Activated naive CD8-positive, alpha-beta T cell treated with anti-CD3 and anti-CD28 coated beads, Interleukin-2, amount 10 ng/mL, durations not matched to agents 7 days and 5 days (primary cell): ENCODE measurements around the gene DPP3. TPM values are rescaled to one million over a fixed set of nuclear protein-coding genes. Genes with fewer than 3 reads are reported as not detected.

Source experiments
- ATAC-seq: fragments of 150-1000 bp; cut with Tn5 transposase; one replicate; pipeline ENCODE4 v1.10.0; 2021; ENCODE audit warnings: low read depth, moderate library complexity
- POLR2A ChIA-PET: fragments of 350-600 bp; sonication (Branson Sonifier 250); formaldehyde crosslinking; loops from one replicate; lab custom pipeline; 2021; ENCODE audit warnings: antibody characterized with exemption; lab: Charles Lee
- DNase-seq: peaks from one replicate; pipeline ENCODE4 v3.0.0; 2021
- H3K27ac Mint-ChIP-seq: one replicate; pipeline ENCODE4 v1.8.0; 2022; ENCODE audit warnings: mild to moderate bottlenecking, mixed read lengths
- H3K27me3 Mint-ChIP-seq: one replicate; pipeline ENCODE4 v1.8.0; 2022; ENCODE audit warnings: mild to moderate bottlenecking, moderate library complexity, mixed read lengths
- H3K36me3 Mint-ChIP-seq: one replicate; pipeline ENCODE4 v1.8.0; 2021; ENCODE audit warnings: mild to moderate bottlenecking, mixed read lengths
- H3K4me1 Mint-ChIP-seq: one replicate; pipeline ENCODE4 v1.8.0; 2021; ENCODE audit warnings: mixed read lengths
- H3K4me3 Mint-ChIP-seq: one replicate; pipeline ENCODE4 v1.8.0; 2022; ENCODE audit warnings: mild to moderate bottlenecking, moderate library complexity, mixed read lengths
- H3K9me3 Mint-ChIP-seq: one replicate; pipeline ENCODE4 v1.8.0; 2021; ENCODE audit warnings: mixed read lengths
- total RNA-seq, 2 experiments: library from RNA; stranded (reverse); gene quantifications; one replicate each; pipeline ENCODE4 v1.2.3, GENCODE V29; 2021

DPP3 gene
- total RNA-seq, 2 experiments from 2014 or later, result 44.9 to 45.7 TPM

DNA sequence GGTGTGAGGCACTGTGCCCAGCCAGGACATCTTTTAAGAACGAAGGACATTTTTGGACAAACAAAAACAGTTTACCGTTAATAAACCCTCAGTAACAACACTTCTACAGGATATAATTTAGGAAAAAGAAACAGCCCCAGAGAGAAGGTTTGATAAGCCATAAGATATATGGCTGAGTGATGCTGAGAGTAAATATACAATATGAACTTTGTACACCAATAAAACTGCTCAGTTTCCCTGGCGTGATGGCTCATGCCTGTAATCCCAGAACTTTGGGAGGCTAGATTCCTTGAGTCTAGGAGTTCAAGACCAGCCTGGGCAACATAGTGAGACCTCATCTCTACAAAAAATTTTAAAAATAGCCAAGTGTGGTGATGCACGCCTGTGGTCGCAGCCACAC, 18.3 kb downstream of the DPP3 start:
- H3K27ac Mint-ChIP-seq, result no peak overlapping the region
- H3K36me3 Mint-ChIP-seq, result peaks cover 8% of the 10 kb centered on the region
- POLR2A ChIA-PET, result no interaction called here
- no peaks in the 10 kb centered on the region for H3K4me1 Mint-ChIP-seq
- H3K4me3 Mint-ChIP-seq, result no peak overlapping the region
- ATAC-seq (no peak), DNase-seq (no peak)
- no peaks in the 10 kb centered on the region for H3K27me3 Mint-ChIP-seq
- H3K9me3 Mint-ChIP-seq, result no peaks in the 10 kb centered on the region

GRCh38 chr11:66505276-66505816, 25.1 kb downstream of the DPP3 start:
- Mint-ChIP-seq H3K4me3 (no peak overlapping the region), H3K36me3 (peaks cover 8% of the 10 kb centered on the region), H3K9me3 (no peaks in the 10 kb centered on the region), H3K4me1 (peaks cover 5% of the 10 kb centered on the region), H3K27ac (no peak overlapping the region), H3K27me3 (no peaks in the 10 kb centered on the region)
- DNase-seq, result no peak
- POLR2A ChIA-PET, result no interaction called here
- no peak for ATAC-seq

GRCh38 chr11:66509131-66509561, 28.9 kb downstream of the DPP3 start:
- H3K27ac Mint-ChIP-seq, result no peak overlapping the region
- POLR2A ChIA-PET, result no interaction called here
- H3K36me3 Mint-ChIP-seq, result peaks cover 6% of the 10 kb centered on the region
- peaks cover 14% of the 10 kb centered on the region for H3K4me1 Mint-ChIP-seq
- no peak overlapping the region for H3K4me3 Mint-ChIP-seq
- ATAC-seq (no peak), DNase-seq (no peak)
- H3K9me3 Mint-ChIP-seq, result no peaks in the 10 kb centered on the region
- H3K27me3 Mint-ChIP-seq, result no peaks in the 10 kb centered on the region

- peaks cover 6% of the 10 kb centered on the region for H3K36me3 Mint-ChIP-seq
- no peaks in the 10 kb centered on the region for H3K9me3 Mint-ChIP-seq
- ATAC-seq, result peak; percentile 93
- peak; percentile 86 for DNase-seq
- POLR2A ChIA-PET, result interaction anchor here (0.7 to 1.7 kb wide), 3 partner anchors 19 to 167 kb away, joined by 3 to 6 read pairs (median 4); partner anchors contain the start of genes RBM14 and RBM4B
- H3K27me3 Mint-ChIP-seq, result no peaks in the 10 kb centered on the region
- peak within 1 kb of the TSS; percentile 90 for H3K4me3 Mint-ChIP-seq
- H3K4me1 Mint-ChIP-seq, result peaks cover 14% of the 10 kb centered on the region
- H3K27ac Mint-ChIP-seq, result peak within 1 kb of the TSS; percentile 42
Observed at GRCh38 chr11:66510271-66510989, 30.2 kb downstream of the DPP3 start, which contains the start of gene BBS1. Gene BBS1, plus strand, starts transcription at chr11:66510635. Its CDS starts 25 bp downstream, at chr11:66510660.

GRCh38 chr11:66510990-66511339, 30.7 kb downstream of the DPP3 start:
- H3K9me3 Mint-ChIP-seq, result no peaks in the 10 kb centered on the region
- H3K27ac Mint-ChIP-seq, result no peak overlapping the region
- peaks cover 14% of the 10 kb centered on the region for H3K4me1 Mint-ChIP-seq
- peak overlapping the region; percentile 90 for H3K4me3 Mint-ChIP-seq
- no peaks in the 10 kb centered on the region for H3K27me3 Mint-ChIP-seq
- POLR2A ChIA-PET, result interaction anchor here (1.7 kb wide), 1 partner anchor 167 kb away, joined by 6 read pairs; the partner anchor contains the start of gene RBM4B
- DNase-seq (no peak), ATAC-seq (no peak)
- H3K36me3 Mint-ChIP-seq, result peaks cover 6% of the 10 kb centered on the region

DNA sequence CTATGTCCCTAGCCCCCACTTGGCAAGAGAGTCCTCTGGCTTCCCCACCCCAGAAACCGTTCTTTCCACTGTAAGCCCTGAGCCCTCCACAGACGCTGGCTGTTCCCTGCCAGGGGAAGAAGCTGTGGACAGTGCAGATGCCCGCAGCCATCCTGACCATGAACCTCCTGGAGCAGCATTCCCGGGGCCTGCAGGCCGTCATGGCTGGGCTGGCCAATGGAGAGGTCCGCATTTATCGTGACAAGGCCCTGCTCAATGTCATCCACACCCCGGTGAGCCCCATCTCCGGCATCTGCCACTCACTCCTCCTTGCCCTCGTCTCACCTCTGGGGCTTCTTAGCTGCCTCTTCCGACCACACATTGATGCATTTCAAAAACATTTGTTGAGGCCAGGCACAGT, 43.4 kb downstream of the DPP3 start:
- no peak for ATAC-seq
- no peak overlapping the region for H3K4me3 Mint-ChIP-seq
- no peak for DNase-seq
- H3K4me1 Mint-ChIP-seq, result no peaks in the 10 kb centered on the region
- H3K27me3 Mint-ChIP-seq, result no peaks in the 10 kb centered on the region
- H3K9me3 Mint-ChIP-seq, result no peaks in the 10 kb centered on the region
- POLR2A ChIA-PET, result no interaction called here
- no peak overlapping the region for H3K27ac Mint-ChIP-seq
- H3K36me3 Mint-ChIP-seq, result peaks cover 16% of the 10 kb centered on the region

DNA sequence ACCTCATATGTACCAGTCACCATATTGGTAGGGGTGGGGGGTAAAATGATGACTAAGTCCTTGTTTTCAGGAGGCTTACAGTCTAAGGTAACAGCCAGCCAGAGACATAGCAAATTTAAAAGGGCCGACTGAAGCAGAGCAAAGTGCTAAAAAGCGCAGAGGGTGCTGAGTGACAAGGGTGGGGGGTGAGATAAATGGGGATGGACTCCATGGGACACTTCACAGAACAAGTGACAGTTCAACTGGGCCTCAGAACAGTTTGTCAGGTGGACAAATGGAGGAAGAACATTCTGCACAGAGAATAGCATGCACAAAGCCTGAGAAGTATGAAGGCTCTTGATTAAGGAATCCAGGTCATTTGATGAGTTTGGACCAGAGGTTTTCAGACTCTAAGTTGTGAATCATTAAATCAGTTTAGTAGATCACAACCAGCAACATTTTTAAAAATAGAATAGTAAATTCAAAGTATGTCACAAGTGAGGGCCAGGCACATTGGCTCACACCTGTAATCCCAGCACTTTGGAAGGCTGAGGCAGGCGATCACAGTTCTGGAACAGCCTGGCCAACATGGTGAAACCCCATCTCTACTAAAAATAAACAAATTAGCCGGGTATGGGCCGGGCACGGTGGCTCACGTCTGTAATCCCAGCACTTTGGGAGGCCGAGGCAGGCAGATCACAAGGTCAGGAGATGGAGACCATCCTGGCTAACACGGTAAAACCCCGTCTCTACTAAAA, 44.2 kb downstream of the DPP3 start:
- Mint-ChIP-seq H3K27me3 (no peaks in the 10 kb centered on the region), H3K27ac (no peak overlapping the region), H3K36me3 (peaks cover 15% of the 10 kb centered on the region), H3K9me3 (no peaks in the 10 kb centered on the region), H3K4me3 (no peak overlapping the region), H3K4me1 (no peaks in the 10 kb centered on the region)
- no peak for DNase-seq
- ATAC-seq, result no peak
- POLR2A ChIA-PET, result no interaction called here

DNA sequence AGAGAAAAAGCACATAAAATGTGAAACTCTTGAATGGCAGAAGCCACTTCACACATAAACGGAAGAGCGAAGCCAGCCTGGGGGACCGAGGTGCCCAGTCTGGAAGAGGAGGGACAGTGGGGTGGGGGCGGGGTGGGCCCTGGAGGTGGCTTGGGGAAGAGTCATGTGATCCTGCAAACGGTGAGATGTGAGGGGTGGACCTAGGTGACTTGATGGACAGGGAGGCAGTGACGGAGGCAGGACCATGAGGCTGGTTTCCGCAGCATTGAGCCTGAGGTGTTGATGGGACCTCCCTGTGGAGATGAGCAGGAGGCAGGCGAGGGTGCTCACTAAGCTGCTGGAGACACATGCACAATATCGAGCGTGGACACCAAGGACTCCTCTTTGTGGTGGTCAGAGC, 48.8 kb downstream of the DPP3 start:
- no peaks in the 10 kb centered on the region for H3K27me3 Mint-ChIP-seq
- POLR2A ChIA-PET, result no interaction called here
- H3K36me3 Mint-ChIP-seq, result no peaks in the 10 kb centered on the region
- DNase-seq, result no peak
- H3K9me3 Mint-ChIP-seq, result no peaks in the 10 kb centered on the region
- no peaks in the 10 kb centered on the region for H3K4me1 Mint-ChIP-seq
- H3K27ac Mint-ChIP-seq, result no peak overlapping the region
- no peak for ATAC-seq
- no peak overlapping the region for H3K4me3 Mint-ChIP-seq

GRCh38 chr11:66529655-66530054, 49.4 kb downstream of the DPP3 start:
- Mint-ChIP-seq H3K27ac (no peak overlapping the region), H3K27me3 (no peaks in the 10 kb centered on the region), H3K4me3 (no peak overlapping the region), H3K4me1 (no peaks in the 10 kb centered on the region), H3K36me3 (no peaks in the 10 kb centered on the region), H3K9me3 (no peaks in the 10 kb centered on the region)
- no peak for DNase-seq
- POLR2A ChIA-PET, result no interaction called here
- ATAC-seq, result no peak

- Mint-ChIP-seq H3K27me3 (no peaks in the 10 kb centered on the region), H3K4me3 (no peak overlapping the region), H3K4me1 (no peaks in the 10 kb centered on the region), H3K36me3 (peaks cover 7% of the 10 kb centered on the region), H3K9me3 (no peaks in the 10 kb centered on the region), H3K27ac (no peak overlapping the region)
- DNase-seq (no peak), ATAC-seq (no peak)
- POLR2A ChIA-PET, result no interaction called here
Observed at GRCh38 chr11:66530927-66531709, 50.9 kb downstream of the DPP3 start.

GRCh38 chr11:66531841-66532240, 51.6 kb downstream of the DPP3 start:
- Mint-ChIP-seq H3K4me3 (no peak overlapping the region), H3K27ac (no peak overlapping the region), H3K27me3 (no peaks in the 10 kb centered on the region), H3K4me1 (no peaks in the 10 kb centered on the region), H3K36me3 (peaks cover 7% of the 10 kb centered on the region), H3K9me3 (no peaks in the 10 kb centered on the region)
- DNase-seq, result no peak
- POLR2A ChIA-PET, result interaction anchor here (1.8 kb wide), 1 partner anchor 14 kb away, joined by 5 read pairs; the partner anchor contains the start of genes ACTN3 and ZDHHC24
- no peak for ATAC-seq

GRCh38 chr11:66532784-66533183, 52.5 kb downstream of the DPP3 start:
- Mint-ChIP-seq H3K27ac (no peak overlapping the region), H3K27me3 (no peaks in the 10 kb centered on the region), H3K36me3 (peaks cover 7% of the 10 kb centered on the region), H3K4me3 (no peak overlapping the region), H3K4me1 (no peaks in the 10 kb centered on the region), H3K9me3 (no peaks in the 10 kb centered on the region)
- ATAC-seq (no peak), DNase-seq (no peak)
- POLR2A ChIA-PET, result interaction anchor here (1.8 kb wide), 1 partner anchor 13 kb away, joined by 5 read pairs; the partner anchor contains the start of genes ACTN3 and ZDHHC24
